HG03039 (cell line): ENCODE results near the gene CRIM1.

Source experiments
- ATAC-seq: cut with Tn5 transposase; IDR thresholded peaks from one replicate; pipeline ENCODE4 v1.9.1; 2021; ENCODE audit warnings: mild to moderate bottlenecking, moderate library complexity; ENCODE audit not compliant: unreplicated experiment

CRIM1 gene

DNA sequence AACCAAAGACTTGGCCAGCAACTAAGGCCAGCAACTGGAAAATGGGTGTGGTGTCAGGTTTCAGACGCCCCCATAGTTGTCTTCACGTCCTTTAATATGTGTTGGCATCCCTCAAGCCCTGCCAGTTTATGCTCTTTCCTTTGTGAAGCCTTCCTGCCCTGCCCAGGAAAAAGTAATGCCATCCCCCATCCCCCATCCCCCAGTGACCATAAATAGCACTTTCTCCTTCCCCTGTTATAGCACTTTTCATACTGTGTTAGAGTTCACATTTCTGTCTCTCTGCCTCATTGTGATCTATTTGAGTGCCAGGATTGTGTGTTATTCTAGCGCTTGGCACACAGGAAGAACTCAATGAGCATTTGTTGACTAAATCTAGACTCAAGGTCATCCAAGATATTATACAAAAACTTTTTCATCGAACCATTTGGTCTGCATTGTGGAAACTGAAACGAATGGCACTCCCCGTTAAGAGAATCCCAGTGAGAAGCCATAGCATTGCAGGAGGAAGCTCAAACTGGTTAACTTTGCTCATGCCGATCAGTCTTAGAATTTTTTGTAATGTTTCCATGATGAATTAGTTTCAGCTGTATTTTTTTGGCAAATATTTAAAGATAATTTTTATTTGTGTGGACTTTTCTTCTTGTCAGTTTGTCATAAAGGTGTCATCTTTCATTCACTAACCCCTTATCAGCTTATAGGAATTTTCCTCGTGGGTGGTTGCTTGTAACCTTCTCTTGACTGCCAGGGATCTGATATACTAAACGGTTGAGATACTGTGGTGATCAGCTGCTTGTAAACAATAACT is 15.7 kb downstream of the CRIM1 start:
- no peak for ATAC-seq

DNA sequence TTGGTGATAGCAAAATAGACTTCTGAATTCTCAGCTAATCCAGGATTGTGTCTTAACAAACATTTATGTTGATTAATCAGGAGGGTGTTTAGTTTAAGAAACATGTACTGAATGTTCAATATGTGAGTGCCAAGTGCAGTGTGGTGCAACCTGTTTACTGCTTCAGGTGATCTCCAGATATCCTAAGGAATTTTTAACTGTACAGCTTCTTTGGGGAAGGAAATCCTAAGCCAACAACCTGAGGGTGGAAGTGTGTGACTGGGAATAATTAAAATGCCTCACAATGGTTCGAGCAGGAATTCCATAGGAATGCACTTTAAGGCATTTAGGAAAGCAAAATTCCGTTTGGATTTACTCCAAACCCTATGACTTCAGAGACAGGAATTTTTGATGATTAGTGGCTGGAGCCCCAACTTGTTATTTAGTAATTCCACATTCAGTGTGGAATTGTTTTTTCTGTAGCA is 16.4 kb downstream of the CRIM1 start:
- no peak for ATAC-seq

DNA sequence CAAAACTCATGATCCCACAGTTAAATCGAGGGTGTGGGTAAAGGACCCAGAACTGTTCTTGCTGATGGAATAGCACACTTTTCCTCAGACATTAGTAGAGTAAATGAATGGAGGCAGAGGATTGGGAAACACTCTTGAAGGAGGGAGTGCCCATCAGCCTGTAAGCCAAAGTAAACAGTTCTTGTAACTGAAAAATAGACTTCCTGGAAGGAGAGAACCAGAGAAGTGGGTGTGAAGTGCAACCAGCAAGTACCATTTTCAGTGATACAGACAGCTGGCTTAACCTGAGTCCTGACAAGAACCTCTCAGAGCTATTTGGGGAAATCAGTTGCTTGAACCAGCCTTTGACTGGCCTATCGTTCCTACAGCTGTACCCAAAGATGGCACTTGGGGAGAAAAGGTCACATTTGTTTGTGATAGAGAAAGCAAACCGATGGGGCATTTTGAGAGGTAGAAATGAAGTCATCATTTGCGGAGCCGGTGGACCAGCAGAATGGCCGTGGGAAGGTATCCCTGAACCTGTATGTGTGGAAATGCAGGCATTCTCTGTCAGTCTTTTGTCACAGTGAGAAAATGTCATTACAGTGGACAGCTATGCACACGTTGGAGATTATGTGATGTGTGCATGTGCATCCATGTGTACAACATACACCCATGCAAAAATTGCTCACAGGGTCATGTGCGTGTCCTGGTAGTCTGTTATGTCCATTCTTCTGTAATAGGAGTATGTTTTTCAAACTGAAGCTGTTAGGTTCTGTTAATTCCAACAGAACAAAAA is 17.8 kb downstream of the CRIM1 start:
- ATAC-seq: no peak

DNA sequence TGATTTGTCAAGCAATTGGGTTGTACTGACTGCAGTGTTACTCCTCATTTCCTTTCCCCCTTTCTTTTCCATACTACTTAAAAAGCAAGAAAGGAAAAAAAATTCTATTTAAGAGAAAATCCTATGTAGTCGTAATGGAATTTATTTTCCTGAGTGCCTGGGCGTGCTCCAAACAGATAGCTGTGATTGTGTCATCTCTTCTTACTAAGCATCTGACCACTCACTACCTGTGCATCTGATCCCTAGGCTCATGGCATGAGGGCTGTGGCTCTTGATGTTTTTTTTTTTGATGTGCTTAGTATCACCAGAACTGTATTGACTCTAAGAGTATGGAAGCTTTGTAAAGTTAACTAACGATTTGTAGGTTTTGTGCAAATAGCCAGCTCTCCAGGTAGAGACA is 19.0 kb downstream of the CRIM1 start:
- no peak for ATAC-seq

DNA sequence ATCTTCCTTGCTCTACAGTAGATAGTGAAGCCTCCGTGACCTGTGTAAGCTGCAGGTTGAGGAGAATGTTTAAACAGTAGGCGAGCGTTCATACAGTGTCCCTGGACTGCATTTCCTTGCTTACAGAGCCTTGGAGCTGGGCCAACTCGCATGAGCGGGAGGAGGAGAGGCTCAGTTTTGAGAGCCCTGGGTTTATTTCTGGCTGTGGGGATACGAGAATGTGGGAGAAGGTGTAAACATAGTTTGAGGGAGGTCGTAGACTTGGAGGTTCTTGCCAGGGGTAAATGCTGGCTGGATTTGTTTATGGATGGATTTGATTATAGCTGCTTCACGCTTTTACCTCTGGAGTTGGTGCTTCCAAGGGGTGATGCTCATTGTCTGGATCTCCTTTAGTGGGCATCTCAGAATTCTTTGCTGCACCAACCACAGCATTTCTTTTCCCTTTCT is 20.8 kb downstream of the CRIM1 start:
- no peak for ATAC-seq

DNA sequence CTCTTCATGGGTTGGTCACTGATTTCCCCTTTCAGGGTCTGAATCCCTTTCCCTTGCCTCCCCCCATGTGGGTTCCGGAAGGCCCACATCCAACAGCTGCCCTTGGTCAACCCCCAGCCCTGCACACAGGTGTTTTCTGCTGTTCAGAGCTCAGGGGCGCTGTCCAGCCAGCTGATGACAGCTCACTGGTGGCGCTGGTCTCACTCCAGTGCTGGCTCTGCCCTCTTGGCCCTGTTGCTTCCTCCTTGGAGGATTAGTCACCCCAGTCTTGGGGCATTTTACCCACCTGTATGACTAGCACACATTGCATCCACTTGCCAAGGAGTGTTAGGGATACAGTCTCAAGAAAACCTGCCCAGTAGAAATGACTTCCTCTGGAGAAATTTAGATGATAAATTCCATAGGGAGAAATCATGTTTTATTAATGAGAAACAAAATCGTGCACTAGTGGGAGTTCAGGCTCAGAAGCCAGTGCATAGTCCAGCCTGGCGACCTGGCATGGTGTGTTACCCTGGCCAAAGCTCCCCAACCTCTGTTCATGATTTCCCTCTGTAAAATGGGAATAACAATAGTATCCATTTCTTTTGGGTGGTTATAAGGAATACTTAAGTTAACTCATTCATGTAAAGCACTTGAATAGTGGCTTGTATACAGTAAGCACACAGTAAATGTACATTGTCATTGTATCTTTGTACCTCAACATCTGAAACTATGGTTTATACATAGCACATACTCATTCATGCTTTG is 21.6 kb downstream of the CRIM1 start:
- ATAC-seq: no peak

DNA sequence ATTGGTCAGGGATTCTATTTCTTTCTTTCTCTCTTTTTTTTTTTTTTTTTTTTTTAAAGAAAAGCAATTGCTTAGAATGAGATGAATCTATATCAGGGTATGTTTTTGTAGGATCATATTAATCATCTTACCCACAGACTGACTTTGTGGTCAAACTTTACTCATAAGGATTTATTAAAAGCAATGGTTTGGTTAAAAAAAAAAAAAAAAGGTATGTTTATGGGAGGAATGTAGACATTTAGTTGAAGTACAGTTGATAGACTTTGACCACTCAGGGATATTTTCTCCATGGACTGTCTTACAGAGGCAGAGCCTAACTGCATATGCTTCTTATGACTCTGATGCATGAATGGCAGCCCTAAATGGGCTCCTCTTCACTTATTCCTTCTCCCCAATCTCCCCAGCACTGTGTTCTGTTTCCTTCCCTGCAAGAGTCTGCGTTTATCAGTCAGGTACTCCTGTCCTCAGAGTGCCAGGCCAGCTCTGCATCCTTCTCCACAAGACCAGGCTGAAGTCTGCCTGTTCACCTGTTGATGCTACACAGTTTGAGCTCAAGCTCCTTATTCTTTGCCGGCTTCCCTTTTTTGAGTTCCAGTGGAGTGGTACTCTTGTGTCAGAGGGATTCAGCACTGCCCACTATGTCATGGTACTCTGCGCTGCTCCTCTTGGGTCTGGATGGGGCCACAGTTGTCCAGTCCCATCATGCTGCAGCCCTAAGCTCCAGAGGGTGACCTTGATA is 24.3 kb downstream of the CRIM1 start:
- ATAC-seq: no peak

DNA sequence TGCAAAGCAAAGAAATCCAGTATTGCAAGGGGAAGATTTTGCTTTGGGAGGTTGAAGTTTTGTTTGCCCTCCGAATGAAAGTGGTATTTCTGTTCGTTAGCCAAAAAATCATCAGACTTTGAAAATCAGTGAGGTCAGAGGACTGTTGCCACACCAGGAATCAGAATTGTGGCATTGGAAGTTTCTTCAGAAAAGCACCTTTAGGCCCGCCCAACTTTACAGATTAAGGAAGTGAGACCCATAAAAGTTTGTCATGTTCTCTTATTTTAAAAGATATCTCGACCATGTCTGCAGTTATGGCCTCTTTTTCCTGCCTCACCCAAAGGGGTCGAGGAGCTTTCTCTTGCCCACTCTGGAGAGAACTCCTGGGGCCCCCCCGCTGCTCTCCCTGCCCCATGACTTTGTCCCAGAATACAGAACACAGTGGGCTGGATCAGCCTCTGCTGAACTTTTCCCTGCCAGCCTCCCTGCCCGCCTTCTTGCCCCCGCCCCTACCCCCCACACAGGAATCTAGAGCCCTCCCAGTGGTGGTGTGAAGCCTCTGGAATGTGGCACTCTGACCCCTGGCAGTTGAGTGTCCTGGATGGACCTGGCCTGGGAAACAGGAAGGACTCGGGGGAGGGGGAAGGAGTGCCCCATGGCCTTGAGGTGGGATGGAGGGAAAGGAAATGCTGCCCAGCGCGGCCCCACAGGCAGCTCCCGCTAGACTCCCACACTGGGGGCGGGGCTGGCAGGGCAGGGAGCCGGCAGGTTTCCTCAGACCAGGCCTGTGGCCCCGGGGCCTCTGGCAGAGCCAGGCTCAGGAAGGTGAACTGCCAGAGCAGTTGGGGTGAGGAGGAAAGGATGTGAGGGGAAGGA is 25.3 kb downstream of the CRIM1 start:
- ATAC-seq: no peak

DNA sequence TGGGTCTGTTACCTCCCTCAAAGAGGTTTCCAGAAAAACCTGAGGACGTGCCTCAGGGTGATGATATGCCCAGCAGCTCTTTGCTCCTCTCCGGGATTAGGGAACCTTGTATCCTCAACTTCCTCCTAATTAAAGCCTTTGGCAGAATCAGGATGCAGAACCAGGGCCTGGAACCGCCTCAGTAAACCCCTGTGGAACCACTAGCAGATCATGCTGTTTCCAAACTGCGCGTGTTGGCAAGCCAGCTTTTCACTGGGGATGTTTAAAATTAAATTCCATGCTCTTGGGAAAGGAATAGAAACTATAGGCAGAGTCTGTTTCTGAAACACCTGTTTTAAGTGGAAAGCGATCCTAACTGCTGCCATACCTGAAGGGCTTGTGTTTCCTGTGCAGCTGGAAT is 26.4 kb downstream of the CRIM1 start:
- ATAC-seq: no peak

DNA sequence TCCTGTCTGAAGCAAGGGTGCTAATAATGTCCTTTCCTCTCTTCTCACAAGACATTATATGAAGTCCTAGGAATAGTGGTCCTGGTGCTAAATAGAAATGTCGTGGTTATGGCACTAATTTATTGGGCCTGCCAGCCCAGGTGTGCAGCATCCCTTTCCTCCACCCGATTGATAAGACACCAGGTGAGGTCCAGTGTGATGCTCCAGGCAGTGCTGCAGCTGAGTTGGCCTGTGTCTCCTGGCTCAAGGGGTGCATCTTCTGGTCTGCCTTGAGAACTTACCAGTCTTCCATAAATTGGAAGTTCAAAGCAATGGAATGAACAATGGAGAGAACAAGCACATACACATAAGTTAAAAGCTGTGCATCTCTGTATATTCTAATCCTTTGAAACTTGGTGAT is 26.9 kb downstream of the CRIM1 start:
- ATAC-seq: no peak

DNA sequence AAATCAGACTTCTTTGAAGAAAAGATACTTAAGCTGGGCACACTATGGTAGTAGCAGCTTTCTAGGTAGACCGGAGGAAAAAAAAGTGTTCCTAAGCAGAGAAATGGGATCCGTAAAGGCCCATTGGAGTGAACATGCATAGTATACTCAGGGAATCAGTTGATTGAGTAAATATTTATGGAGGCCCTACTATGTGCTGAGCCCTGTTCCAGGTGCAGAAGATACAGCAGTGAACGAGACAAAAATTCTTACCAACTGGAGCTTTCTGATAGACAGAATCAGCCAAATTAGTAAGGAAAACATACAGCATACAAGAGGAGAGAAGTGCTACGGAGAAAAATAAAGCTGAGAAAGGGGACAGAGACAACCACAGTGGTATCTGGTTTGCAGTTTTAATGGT is 28.1 kb downstream of the CRIM1 start:
- no peak for ATAC-seq

DNA sequence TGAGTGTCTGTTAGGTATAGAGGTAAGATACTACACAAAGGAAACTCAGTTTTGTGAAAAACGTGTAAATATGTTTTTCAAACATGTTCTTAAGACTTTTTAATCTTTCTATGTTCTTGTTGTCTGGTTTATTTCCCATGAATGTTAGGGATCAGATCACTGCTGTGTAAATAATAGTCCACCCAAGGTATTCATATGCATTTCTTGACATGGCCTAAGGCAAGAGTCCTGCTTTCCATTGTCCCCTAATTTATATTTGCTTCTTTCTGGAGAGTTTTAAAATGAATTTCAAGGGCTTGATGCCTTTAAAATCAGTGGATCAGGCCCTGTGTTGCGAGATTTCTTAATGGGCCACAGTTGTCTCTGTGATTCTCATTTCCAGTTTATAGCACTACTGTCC is 28.9 kb downstream of the CRIM1 start:
- ATAC-seq: no peak

DNA sequence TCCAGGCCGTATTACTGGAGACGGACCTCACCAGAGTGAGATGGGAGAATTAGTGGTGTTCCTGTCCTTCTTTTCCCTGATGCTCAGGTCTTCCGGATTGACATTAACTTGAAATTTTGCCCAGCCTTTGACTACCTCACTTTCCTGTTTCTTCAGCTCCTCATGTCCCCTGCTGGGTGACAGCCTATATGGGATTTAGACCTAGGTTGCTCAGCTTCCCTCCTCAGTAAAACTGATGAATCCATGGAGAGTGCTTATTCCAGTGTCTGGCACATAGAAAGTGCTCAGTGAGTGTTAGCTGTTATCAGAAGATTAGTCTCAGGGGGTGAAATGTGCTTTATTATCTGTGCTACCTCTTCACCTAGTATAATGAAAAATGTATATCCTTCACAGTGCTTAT is 30.0 kb downstream of the CRIM1 start:
- ATAC-seq: no peak

DNA sequence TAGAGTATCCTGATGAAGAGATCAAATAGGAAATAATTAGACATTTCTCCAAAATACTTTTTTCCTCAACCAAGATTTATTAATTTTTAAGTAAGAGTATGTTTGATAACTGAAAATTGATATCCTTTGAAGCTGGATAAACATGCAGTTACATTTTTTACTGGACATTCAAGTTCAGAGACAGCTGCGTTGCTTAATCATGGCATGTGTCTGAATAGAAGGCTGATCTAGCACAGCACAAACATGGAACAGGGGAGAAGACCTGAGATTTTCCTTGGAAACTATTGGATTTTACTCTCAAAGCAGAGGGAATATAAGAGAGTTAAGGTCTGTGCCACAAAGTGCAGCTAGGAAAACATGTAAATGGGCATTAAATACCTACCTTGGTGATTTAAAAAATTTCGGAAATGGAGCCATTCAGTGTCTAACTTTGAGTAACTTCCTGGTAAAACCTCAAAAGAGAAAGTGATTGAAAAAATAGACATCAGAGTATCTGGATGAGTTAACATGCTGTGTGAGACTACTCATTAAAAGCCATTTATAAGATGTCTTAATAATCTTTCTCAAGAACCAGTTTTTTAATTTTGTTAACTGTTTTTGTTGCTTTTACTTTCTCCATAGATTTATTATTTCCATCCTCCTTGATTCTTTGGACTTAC is 31.8 kb downstream of the CRIM1 start:
- ATAC-seq: no peak

DNA sequence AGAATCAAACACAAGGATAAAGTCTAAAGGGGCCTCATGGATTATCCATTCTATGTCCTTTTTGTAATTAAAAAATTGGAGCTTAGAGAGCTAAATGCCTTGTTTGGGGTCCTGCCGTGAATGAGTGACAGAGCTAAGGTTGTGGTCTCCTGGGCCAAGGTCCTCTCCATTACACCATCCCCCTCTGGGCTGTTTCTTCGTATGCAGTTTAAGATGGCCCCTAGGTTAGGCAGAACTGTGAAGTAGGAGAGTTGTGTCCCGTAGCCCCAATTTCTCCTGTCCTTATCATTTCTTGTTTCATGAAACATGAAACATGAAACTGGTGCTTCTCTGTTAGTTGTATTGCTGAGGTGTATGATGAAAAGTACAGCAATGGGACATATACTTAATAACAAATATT is 32.9 kb downstream of the CRIM1 start:
- no peak for ATAC-seq

DNA sequence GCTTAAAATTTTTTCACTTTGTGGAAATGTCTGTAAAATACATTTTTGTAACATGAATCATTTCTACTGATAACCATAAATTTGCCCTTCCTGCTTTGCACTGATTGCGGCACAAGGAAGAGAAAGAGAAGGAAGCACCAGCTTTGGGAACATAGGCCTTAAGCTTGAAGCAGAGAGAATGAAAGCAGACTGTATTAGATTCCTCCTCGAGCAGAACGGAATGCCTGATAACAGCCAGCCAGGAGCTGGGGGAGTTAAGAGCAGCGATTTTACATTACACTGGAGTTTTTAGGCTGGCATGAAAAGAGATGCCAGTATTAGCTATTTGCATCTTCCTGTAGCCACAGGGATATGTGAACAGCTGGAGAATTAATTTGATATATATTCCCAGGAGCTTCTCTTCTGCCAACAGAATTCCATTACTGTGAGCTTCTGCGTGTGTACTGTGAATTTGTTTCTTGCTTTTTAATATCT is 33.5 kb downstream of the CRIM1 start:
- ATAC-seq: no peak

DNA sequence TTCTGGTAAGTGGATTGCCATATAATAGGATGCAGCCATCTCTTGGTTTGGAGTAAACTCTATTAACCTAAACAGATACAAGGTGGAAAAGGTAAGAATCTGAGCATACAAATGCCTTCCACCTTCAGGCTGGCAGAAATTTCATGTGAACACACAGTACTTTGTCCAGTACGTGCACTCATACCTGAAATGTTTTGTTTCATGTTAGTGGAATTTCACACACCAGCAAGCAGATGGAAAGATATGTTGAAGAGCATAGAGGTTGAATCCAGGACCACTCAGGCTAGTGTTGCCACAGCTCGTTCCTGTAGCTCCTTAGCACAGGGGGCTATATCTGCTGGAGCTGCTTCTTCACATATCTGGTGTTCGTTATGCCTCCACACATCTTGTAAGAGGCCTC is 34.0 kb downstream of the CRIM1 start:
- ATAC-seq: no peak

DNA sequence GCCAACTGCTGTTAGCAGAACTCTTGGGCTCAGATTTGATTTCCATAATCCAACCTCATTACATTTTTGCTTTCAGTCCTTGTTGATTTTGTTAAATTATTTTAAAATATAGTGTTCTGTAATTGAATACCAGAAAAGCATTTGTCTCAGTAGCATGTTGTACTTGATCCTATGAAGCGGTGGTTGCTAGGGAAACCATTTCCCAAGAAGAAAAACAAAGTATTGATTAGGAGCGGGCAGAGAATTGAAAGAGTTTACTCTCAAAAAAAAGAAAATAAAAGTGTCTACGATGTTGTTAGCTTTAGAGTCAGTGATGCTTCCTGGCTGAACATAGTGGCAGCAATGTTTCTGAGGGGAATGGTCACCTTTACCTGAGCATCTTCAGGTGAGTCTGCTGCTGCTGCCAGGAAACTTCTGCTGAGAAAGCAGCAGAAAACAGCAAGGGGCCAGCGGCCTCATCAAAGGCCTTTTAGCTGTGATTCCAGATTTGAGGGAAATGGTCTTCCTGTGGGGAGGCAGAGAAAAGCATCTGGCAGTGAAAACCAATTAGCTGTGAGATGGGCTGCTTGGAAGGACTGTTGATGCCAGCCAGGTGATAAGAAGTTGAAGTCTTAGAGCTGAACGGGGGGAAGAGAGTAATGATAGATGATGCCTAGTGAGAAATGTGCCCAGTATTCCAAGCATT is 37.1 kb downstream of the CRIM1 start:
- no peak for ATAC-seq
